Measurements from ENCODE around the gene C19orf81.
"Not testable (repeated sequence)": the region's sequence is repeated elsewhere in the genome, so short reads cannot be mapped to it uniquely, and the experiment has no call there.

The C19orf81 gene

DNA sequence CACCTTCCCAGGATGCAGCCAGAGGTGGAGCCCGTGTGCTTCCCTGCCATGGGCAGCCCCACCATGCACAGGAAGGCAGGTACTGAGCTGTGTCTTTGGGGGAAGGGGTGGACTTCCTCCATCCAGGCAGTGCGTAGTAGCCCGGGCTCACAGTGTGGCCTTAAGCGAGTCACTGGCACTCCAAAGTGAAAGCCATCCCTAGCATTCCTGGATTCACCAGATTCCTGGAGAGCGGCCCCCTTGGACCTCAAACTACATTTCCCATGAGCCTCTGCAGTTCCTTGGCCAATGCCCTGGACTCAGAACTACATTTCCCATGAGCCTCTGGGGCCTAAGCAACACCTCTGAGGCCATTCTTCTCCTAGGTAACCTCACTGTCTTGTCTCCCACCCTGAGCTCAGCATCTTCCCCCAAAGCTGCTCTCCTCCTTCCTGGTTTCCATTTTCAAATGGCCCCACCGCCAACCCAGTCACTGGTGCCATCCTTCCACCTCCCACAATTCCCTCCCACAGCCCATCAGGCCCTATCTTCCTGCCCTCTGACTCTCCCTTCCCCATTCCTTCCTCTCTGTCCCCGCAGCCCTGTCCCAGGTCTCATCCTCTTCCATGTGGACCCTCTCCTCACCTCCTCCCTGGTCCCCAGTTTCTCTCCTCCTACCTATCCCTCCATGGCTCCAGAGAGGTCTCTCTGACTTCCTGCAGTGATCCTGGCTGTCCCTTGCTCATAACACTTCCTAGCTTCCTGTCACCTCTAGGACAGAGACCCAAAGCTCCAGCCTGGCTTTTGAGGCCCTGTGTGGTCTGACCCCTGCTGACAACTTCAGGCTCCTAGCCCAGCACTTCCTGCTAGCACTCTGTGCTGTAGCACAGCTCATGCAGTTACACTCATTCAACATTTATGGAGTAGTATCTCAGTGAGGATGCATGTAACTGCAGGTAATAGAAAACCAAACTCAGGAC is at the start of gene C19orf81:
TSS of gene C19orf81 (plus strand) at position 13 of the 959 bp plus-strand sequence. CDS start at position 13, 0 bp downstream.
- DNase-seq: no peak

DNA sequence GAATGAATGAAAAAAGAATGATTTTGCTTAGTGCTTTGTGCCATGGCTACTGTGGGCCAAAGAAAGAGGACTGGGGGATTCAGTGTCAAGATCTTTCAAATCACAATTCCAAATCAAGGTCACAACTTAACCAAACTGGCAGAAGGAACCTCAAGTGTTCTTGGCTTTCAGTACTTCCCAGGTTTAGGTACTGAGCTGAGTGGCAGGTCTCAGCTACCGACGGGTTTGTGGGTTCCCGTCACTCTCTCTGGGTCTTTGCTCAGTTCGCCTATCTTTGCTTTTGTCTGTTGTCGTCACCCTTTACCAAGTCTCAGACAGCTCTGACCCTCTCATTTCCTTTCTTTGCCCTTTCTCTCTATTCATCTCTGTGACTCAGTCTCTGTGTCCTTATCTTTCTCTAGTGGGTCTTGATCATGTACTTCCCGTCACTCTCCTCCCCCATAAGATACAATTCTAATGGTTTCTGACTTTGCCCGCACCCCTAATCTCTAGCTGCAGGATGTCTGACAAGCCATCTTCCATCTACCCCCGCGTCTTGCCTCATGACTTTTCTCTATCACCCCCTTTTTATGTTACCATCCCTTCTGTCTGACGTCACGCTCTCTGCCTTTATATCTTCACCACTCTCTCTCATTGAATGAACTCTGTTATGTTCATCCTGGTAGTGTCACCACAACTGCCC is 47.7 kb upstream of the C19orf81 start:
- DNase-seq: no peak

- DNase-seq: no peak
Observed at GRCh38 chr19:50602089-50602422, 47.2 kb upstream of the C19orf81 start.

GRCh38 chr19:50602496-50602895 is 46.7 kb upstream of the C19orf81 start:
- DNase-seq: no peak

- DNase-seq: no peak
Observed at GRCh38 chr19:50602935-50603334, 46.3 kb upstream of the C19orf81 start.

DNA sequence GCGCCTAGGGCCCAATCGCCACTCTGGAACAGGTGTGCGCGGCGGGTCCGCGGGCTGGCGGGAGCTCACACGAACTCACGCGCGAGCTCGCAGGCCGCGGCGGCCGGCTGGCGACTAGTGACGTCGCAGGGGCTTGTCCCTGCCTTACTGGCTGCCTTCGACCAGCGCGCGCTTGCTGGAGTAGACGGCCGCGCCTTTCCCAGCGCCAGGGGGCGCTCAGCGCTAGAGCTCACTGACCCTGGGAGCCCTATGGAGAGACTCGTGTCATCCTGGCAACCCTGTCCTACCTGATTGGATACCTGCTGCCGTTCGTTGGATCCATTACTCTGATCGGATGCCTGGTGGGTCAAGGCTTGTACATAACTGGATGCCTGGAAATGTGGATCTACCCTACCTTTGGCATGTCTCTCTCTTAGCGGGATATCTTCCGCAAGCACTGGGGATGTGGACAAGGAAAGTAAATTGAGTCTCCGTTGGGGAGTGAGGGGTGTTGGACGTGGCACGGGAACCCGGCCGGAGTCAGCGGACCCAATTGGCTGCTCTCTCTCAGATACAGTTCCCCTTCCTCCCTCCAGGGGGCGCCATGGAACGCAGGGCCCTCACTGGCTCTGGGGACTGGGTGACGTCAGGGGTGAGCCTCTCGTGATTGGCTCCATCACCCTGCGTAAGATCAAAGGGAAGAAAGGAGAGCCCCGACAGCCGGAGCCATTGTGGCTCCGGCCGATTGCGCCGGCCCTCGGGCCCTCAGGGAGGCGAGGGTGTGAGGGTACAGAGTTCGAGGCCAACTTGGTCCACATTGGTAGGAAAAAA is 44.8 kb upstream of the C19orf81 start:
- DNase-seq: not testable (repeated sequence)

GRCh38 chr19:50606059-50606836 is 43.0 kb upstream of the C19orf81 start:
- not testable (repeated sequence) for DNase-seq

GRCh38 chr19:50607388-50607787 is 41.9 kb upstream of the C19orf81 start:
- DNase-seq: no peak

DNA sequence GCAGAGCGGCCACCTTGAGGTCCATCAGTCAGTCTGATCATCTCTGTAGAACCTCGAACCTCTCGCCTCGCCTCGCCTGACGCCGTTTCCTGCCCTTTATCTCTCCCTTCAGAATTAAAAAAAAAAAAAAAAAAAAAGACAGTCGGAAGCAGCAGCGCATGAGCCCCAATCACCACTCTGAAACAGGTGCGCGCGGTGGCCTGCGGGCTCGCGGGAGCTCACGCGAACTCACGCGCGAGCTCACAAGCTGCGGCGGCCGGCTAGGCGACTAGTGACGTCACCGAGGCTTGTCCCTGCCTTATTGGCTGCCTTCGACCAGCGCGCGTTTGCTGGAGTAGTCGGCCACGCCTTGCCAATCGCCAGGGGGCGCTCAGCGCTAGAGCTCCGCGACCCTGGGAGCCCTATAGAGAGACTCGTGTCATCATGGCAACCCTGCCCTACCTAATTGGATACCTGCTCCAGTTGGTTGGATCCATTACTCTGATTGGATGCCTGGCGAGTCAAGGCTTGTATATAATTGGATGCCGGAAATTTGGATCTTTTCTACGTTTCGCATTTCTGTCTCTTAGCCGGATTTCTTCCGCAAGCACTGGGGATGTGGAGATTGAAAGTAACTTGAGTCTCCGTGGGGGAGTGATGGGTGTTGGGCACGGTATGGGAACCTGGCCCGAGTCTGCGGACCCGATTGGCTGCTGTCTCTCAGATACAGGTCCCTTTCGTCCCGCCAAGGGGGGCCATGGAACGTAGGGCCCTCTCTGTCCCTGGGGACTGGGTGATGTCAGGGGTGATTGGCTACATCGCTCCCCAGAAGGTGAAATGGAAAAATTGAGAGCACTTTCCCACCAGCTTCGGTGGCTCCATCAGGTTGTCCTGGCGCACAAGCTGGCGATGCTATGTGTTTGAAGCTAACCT is 41.1 kb upstream of the C19orf81 start:
- no peak for DNase-seq

GRCh38 chr19:50612504-50613404 is 36.5 kb upstream of the C19orf81 start:
- not testable (repeated sequence) for DNase-seq

DNA sequence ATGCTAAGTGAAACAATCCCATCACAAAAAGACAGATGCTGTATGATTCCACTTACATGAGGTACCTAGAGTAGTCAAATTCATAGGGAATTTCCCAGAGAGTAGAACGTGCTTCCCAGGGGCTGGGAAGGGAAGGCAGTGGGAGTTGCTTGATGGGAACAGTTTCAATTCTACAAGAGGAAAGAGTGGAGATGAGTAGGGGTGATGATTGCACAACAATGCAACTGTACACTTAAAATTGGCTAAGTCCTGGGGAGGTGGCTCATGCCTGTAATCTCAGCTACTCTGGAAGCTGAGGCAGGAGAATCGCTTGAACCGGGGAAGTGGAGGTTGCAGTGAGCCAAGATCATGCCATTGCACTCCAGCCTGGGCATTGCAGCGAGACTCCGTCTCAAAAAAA is 30.9 kb upstream of the C19orf81 start:
- DNase-seq: not testable (repeated sequence)

GRCh38 chr19:50619184-50619583 is 30.1 kb upstream of the C19orf81 start:
- DNase-seq: not testable (repeated sequence)

GRCh38 chr19:50620394-50620906 is 28.8 kb upstream of the C19orf81 start:
- DNase-seq: not testable (repeated sequence)

DNA sequence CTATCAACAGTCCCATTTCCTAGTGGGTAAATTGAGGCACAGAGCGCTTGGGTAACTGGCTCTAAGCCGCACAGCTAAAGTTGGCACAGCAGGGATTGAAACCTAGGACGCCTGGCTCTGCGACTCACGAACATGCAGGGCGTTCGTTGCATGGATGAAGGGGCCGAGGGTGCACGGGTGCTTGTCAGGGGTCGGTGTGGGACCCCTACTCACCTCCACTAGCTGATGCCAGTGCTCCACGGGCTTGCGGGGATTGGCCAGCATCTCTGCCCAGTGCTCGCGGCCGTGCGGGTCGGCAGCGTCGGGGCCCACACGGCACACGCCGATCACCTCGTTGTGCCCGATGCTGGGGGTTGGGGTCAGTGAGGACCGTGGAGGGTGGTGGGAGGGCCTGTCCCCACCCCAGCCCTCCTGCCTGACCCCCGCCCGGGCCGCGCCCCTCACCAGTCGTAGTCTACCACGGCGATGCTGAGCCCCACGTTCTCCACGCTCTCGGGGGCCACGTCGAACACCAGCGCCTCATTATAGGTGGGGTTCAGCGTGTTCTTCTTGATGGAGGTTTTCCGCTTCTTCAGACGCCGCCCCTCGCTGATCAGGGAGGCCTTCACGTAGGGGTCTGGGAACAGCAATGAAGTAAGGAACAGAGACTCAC is 24.2 kb upstream of the C19orf81 start:
- DNase-seq: no peak

- DNase-seq: no peak
Observed at GRCh38 chr19:50626011-50626410, 23.2 kb upstream of the C19orf81 start.

- no peak for DNase-seq
Observed at GRCh38 chr19:50626795-50627194, 22.4 kb upstream of the C19orf81 start.

GRCh38 chr19:50628146-50628545 is 21.1 kb upstream of the C19orf81 start:
- DNase-seq: no peak

GRCh38 chr19:50628551-50628950 is 20.7 kb upstream of the C19orf81 start:
- DNase-seq: no peak

DNA sequence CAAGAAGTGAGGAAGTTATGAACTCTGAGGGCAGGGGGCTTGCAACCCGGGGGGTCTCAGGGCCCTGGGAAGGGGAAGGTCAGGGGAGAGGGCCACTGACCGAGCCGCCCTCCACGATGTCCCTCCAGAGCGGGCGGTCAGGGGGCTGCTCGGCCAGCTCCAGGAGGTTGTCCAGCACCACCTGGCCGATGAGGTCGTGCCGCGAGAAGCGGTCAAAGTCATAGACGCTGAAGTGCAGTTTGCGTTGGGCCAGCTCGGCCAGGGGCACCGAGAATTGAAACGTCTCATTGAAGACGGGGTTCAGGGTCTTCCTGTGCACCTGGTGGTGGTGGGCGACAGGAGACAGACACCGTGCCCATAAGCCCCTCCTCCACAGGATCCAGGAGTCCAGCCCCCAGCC is 20.1 kb upstream of the C19orf81 start:
- no peak for DNase-seq
